GM21717 (cell line): Measurements from ENCODE around the gene TBC1D24.
A peak's percentile ranks its signal among the peaks of the same experiment; 100 is the strongest.
"Not testable (repeated sequence)": the region's sequence is repeated elsewhere in the genome, so short reads cannot be mapped to it uniquely, and the experiment has no call there.

Source experiments
- ATAC-seq: cut with Tn5 transposase; IDR thresholded peaks from one replicate; pipeline ENCODE4 v1.9.1; 2021; ENCODE audit warnings: mild to moderate bottlenecking, moderate library complexity; ENCODE audit not compliant: unreplicated experiment

Gene TBC1D24

DNA sequence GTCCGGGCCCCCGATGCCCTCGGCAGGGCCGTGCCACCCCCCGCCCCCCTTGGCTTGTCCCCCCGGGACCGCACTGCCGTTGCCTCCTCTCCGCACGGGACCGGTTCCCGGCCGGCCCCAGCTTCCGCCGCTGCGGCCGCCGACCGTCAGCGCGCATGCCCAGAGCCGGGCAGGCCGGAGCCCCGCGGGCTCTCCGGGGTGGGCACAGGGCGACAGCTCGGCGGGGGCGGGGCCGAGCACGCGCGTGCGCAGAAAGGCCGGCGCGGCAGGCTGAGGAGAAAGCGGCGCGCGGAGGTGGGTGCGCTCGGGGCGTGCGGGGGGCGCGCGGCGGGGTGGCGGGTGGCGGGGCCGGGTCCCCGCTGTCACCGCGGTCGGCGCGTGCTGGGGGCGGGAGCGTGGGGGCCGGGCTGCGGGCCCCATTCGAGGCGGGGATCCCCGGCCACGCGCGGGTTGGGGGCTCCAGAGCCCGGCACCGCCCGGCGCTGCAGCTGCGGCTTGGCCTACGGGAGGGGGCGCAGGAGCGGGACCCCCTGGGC, at the start of gene TBC1D24:
Gene TBC1D24 (plus strand): TSS at position 251 of the 536 bp plus-strand sequence. CDS start 21,022 bp downstream, outside the sequence.
- peak; percentile 40 for ATAC-seq

DNA sequence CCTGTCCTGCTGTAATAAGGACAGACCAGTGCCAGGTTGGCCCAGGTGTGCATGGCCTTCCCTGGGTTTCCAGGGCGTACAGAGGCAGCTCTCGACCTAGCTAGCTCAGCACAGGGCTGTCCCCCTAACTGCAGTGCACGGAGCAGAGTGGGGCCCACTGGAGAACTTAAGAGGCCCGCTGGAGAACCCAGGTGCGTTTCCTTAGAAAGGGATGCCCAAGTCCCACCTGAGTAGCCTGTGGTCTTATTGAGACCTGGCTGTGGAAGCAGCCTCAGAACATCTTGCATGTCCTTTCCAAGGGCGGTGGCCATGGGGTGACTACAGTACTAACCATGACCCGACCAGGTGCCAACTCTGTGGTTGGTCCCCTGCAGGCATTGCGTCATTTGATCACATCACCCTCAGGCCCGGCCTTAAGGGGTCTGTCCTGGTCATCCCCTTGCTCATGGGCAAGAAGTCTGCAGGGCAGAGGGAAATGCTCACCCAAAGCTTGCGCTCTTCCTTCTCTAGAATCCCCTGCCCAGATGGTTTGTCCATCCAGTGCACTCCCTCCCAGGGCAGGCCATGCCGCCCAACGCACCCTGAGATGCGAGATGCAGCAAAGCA, 49.0 kb upstream of the TBC1D24 start:
- ATAC-seq = no peak

DNA sequence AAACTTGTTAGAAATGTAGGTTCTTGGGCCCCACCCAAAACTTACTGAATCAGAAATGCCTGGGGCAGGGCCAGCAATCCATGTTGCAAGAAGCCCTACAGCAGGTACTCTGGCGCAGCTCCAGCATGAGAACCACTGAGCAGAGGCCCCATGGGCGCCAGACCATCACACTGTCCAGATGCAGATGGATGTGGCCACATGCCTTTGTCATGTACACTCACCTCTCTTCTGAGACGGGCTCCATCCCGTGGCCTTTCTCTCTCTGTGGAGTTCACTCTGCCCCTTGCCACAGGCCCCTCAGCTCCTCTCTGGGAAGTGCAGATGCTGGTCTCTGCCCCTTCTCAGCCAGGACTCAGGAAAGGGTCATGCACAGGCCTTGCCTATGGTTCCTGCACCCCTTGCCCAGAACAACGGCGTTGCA, 48.0 kb upstream of the TBC1D24 start:
- no peak for ATAC-seq

DNA sequence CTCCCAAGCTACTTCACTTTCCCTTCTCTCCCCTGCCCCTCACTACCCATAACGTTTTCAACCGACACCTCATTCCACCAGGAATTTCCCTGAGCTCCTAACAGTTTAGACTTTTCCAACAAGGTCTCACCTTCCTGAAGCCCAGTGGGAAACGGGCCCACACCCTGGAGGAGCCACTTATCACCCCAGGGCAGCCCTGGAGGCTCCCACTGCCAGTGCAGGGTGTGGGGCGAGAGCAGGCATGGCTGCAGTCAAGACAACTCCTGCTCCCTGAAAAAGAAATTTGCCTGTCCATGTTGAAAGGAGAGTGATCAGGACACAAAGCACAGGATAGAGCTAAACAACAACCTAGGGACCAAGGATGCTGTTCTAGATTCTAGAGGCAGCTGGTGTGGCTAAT, 47.4 kb upstream of the TBC1D24 start:
- no peak for ATAC-seq

DNA sequence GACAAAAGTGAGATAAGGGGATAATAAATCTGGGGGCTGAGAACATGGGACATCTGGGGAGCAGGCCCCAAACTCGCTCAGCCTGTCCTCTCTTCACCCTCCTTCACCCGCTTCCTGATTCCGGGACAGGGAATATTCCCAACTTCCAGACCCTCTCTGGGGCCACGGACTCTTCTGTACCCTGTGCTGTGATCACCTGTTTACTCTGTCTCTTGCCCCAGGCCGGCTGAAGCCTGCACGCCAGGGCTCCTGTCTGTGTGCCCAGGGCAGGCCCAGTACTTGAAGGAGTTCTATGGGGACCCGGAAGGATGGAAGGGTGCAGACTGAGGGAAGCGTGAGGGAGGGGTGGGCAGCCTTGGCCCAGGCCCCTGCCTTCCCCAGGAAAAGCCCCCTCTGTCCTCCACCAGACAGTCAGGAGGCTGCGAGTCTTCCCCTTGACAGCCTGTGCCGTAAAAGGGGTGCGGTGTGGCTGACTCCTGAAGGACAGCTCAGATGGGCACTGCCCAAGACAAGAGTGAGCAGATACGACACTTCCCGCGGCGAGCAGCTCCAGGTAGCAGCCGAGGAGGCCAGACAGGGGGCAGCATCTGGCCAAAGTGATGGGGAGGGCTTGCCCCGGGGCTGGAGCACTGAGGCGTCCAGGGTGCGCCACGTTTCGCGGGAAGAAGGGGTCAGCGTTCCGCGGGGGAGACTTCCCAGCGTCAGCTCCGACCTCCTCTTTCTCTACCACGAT, 46.7 kb upstream of the TBC1D24 start:
- ATAC-seq = no peak

DNA sequence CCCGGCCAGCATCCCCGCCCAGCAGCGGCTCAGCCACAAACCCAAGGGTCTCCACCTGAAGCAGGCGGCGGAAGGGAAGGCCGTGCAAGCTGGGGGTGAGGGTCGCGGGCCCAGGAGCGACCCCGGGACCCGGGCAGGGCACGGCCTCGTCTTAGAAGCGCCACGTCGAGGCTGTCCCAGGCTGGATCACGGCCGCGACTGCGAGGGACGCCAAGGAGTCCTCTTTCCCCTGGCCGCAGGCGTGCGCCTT, 46.2 kb upstream of the TBC1D24 start:
- ATAC-seq = no peak

DNA sequence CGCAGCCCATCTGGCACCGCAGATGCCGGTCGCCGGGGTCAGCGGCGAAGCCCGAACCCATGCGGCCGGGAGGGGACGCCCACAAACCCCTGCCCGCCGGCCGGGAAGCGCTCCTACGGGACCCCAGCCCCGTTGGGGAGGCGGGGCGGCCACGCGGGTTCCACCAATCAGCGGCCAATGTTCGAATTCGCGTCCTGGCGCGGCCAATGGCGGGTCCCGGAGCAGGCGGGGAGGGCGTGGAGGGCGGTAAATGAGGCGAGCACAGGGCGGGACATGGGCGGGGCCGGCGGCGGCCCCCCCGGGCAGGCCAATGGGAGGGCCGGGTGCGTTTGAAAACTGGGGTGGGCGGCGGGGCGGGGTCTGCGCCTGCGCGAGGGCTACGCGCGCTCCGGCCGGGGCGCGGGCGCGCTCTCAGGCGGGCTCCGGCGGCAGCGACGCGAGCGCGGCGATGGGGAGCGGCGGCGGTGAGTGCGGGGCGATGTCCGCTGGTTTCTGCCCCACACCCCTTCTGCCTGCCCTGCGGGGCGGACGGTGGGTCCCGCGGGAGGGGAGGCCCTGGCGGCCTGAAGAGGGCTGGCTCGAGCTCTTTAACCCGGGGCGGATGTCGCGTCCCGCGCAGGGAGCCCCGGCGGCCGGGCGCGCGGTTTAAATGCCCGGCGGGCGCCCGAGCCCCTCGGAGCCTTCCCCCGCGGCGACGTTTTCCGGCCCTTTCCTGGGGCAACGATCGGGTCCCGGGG, 45.7 kb upstream of the TBC1D24 start, which contains the start of gene CCNF:
Gene CCNF (plus strand): TSS at position 414 of the 737 bp plus-strand sequence. CDS start 35 bp downstream, at position 449.
- ATAC-seq = peak; percentile 71

DNA sequence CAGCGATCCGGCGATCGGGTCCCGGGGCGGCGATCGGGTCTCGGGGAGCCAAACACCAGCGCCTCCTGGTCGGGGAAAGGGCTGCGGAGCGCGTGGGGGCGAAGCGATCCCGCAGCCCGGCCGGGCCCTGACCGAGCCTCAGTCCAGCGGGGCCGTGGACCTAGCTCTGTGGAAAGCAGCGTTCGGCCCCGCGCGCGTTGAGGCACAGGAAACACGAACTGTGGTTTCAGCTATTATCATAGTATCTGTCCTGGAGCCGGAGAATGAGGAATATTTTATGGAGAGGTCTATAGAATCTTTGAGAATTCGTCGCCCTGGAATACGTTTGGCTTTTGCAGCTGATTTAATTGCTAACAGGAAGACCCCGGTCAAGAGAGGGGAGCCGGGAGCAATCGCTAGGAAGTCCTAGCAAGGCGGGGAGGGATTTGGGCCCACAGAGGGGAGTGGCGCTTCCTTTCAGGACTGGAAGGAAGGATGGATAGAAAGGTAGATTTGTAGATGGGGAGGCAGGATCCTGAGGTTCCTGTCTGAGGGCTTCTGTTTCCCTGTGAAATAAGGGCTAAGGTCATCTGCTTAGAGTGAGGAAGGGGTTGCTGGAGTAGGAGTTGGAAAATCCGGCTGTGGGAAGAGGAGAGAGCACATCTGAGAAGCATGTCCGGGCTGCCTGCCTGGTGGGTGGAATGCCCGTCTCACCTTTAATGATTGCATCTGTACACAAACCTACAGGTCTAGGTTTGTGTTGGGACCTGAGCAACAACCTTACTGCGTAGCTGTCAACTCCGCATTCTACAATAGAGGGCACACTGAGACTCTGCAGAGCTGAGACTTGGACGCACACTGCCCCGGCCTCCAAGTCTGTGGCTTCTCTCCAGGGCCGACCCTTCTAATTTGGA, 44.9 kb upstream of the TBC1D24 start:
- peak; percentile 16 for ATAC-seq

DNA sequence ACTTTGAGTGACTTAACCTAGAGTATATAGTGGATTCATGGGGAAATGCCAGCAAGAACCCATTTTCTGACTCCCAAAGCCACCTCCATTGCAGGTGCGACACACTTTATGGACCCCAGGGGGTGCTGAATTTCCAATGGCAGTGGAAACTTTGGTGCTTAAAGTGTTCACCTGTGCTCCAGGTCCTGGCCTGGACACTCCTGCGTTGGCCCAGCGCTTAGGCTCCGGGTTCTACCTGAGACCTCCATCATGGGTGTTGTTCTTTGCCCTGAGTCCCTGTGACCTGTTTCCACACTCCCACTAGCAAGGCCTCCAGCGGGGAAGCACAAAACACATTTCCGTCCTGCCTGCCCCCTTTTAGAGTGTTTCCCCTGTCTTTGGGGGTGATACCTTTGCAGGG, 42.6 kb upstream of the TBC1D24 start:
- ATAC-seq = no peak

DNA sequence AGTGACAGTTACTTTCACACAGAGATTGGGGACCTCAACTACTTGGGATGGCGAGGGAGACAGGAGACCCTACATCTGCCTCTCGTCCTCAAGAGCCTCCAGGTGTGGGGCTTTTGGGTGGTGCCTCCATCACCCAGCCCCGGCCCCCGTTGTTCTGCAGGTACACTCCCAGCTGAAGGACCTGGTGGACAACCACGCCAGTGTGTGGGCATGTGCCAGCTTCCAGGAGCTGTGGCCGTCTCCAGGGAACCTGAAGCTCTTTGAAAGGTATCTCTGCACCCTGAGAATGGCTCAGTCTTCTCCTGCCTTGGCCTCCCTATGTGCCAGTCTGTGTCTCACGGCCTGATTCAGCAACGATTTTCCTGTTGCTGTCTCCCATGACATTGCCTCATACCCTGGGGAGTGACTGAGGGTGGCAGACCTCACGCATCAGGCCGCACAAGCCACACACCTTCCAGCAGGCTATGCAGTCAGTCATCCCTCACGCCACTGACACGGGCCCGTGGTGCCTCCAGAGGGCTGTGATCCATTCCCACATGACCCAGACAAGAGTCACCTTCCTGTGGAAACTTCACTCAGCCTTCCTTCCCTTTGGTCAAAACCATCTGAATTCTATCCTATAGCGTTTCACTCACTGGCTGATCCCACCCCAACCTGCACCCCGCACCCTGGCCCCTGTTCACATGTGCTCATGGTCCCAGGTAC, 42.0 kb upstream of the TBC1D24 start:
- no peak for ATAC-seq

DNA sequence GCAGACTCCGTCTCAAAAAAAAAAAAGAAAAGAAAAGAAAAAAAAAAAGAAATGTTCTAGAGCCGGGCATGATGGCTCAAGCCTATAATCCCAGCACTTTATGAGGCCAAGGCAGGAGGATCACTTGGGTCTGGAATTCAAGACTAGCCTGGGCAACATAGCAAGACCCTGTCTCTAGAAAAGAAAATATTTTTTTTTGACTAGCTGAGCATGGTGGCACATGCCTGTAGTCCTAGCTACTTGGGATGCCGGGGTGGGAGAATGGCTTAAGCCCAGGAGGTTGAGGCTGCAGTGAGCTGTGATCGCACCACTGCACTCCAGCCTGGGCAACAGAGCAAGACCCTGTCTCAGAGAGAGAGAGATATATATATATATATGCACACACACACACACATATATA, 39.7 kb upstream of the TBC1D24 start:
- not testable (repeated sequence) for ATAC-seq

DNA sequence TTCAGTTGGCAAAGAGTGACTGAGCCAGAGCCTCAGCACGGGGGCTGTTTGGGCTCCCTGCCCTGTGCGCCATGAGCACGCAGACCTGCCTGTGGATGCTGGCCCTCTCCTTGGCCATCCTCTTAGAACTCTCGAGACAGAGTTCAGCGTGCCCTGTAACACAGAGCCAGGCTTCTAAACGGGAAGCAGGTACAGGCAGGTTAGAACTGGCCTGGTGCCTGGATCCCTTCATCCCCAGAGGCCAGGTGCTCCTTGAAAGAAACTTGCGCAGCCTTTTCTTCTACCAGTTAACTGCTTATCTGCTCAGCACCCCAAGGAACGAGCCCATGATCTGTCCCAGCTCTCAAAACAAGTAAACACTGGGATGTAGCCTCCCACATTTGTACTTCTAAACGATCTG, 38.8 kb upstream of the TBC1D24 start:
- no peak for ATAC-seq

DNA sequence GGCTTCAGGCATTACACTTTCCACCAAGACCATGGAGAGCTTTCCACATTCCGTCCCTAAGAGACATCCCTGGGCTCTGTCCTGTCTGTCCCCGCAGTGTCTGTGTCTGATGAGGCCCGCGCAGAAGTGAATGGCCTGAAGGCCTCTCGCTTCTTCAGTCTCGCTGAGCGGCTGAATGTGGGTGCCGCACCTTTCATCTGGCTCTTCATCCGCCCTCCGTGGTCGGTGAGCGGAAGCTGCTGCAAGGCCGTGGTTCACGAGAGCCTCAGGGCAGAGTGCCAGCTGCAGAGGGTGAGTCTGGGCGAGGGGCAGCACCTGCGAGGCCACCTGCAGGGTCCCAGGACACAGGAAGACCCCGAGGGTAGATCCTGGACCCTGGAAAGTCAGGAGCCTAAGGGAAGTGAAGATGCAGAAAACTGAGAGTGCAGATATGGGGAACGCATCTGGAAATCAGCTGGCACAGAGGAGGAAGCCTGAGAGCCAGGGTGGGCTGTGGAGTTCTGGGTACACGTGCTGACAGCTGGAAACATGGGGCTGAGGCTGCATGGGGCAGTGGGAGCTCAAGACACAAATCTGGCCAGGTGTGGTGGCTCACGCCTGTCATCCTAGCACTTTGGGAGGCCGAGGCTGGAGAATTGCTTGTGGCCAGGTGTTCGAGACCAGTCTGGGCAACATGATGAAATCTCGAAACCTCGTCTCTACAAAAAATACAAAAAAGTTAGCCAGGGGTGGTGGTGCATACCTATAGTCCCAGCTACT, 37.7 kb upstream of the TBC1D24 start:
- no peak for ATAC-seq

DNA sequence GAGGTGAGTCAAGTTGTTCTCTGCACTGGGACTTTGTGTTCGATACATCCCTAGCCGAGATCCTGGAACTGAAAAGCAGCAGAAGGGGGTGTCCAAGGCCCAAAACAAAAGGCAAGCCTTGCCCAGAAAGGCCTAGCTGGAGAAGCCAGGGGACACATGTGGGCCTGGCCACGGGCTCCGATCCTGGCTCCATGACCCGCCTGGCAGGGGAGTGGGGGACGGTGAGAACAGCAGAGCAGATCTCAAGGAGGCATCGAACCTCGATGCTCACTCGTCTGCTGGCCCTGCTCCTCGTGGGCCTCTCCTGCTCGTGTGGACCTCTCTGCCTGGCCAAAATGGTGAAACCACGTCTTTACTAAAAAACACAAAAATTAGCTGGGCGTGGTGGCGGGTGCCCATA, 36.8 kb upstream of the TBC1D24 start:
- ATAC-seq = no peak

DNA sequence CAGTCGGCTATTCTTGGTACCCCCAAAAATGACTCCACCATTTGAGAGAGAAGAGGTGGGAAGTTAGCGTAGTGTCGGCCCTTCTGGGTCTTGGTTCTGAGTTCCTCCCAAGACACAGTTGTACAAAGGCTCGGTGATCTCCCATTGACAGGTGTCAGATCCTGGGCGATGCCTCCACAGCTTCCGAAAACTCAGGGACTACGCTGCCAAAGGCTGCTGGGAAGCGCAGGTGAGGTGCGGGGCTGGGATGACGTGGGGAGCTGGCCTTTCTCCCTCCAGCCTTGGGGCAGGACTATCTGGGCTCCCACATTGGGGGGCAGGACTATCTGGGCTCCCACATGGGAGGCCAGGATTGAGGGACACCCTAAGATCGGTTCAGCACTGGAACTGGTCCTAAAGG, 35.3 kb upstream of the TBC1D24 start:
- no peak for ATAC-seq

DNA sequence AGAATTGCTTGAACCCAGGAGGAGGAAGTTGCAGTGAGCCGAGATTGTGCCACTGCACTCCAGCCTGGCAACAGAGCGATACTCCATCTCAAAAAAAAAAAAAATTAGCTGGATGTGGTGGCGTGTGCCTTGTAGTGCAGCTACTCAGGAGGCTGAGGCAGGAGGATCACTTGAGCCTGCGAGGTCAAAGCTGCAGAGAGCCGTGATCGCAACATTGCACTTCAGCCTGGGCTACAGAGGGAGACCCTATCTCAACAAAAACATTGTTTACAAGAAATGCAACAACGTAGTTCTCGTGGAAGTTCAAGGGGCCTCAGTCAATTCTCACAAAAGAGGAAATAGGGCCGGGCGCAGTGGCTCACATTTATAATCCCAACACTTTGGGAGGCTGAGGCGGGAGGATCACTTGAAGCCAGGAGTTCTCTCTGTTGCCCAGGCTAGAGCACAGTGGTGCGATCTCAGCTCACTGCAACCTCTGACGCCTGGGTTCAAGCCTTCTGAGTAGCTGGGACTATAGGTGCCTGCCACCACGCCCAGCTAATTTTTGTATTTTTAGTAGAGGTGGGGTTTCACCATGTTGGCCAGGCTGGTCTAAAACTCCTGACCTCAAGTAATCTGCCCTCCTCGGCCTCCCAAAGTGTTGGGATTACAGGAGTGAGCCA, 33.7 kb upstream of the TBC1D24 start:
- ATAC-seq = not testable (repeated sequence)

DNA sequence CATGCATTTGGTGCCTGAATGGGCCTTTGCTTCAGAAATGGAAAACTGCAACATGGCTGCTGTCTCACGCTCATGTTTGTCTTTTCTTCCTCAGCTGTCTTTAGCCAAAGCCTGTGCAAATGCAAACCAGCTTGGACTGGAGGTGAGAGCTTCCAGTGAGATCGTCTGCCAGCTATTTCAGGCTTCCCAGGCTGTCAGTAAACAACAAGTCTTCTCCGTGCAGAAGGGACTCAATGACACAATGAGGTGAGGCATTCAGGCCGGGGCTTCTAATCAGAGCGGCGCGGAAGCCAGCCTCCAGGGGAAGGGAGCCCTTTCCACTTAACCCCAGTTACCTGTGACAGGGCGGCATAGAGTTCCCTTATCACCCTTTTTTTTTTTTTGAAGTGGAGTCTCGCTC, 31.4 kb upstream of the TBC1D24 start:
- no peak for ATAC-seq

DNA sequence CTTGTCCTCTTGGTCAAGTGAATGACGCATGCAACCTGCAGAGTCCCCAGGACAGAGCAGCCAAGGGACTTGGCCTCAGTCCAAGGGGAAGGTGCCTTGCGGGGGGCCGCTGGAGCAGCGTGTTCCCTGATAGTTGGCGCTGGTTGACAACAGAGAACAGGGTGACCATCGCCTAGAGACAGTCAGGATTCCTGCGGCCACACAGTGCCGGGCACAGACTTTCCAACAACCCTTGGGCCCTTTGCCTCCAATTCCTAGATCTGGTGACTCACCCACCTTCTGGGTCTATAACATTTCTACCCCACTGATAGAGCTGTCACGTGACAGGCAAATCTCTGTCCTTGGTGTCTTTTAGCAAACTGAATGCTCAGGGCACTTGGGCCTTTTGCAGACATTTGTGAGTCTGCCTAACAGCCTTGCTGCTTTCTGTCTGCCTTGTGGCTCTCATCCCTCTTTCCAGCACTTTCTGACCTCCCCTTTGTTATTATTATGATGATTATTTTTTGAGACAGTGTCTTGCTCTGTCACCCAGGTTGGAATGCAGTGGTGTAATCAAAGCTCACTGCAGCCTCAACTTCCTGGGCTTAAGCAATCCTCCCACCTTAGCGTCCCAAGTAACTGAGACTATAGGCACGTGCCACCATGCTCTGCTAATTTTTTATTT, 26.9 kb upstream of the TBC1D24 start:
- no peak for ATAC-seq
